HG02642 (cell line): ENCODE measurements around the gene OR52N1.

Experiments used
- ATAC-seq: cut with Tn5 transposase; IDR thresholded peaks from one replicate; pipeline ENCODE4 v1.9.1; 2021; ENCODE audit warnings: mild to moderate bottlenecking; ENCODE audit not compliant: unreplicated experiment, poor library complexity

OR52N1 gene

GRCh38 chr11:5791165-5791564 lies at the start of gene OR52N1:
Gene OR52N1, minus strand, starts transcription at chr11:5791265. Its CDS starts 2,449 bp downstream, at chr11:5788816.
- ATAC-seq: no peak

DNA sequence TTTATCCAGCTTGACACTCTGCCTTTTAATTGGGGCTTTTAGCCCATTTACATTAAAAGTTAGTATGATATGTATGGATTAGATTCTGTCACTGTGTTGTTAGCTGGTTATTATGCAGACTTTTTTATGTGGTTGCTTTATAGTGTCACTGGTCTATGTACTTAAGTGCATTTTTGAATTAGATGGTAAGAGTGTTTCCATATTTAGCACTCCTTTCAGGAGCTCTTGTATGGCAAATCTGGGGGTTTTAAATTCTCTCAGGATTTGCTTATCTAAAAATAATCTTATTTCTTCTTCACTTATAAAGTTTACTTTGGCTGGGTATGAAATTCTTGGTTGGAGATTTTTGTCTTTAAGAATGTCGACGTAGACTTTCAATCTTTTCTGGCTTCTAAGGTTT lies 46.6 kb upstream of the OR52N1 start:
- no peak for ATAC-seq

DNA sequence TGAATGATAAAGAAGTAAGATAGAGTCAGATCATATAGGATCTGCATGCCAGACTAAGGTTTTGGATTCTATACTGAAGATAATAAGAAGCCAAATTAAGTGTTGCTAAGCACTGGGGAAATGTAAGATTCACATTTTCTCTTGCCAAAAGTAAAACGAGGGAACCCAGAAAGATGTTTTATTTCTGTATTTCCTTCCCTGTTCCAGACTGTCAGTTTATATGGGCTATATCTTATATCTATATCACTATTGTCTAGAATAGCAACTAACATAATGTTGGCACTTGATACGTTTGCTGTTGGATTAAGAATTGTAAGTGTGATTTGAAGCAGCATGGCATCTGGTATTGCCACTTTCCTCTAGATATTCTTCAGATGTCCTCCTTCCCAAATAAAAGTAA lies 42.4 kb upstream of the OR52N1 start:
- ATAC-seq: no peak

DNA sequence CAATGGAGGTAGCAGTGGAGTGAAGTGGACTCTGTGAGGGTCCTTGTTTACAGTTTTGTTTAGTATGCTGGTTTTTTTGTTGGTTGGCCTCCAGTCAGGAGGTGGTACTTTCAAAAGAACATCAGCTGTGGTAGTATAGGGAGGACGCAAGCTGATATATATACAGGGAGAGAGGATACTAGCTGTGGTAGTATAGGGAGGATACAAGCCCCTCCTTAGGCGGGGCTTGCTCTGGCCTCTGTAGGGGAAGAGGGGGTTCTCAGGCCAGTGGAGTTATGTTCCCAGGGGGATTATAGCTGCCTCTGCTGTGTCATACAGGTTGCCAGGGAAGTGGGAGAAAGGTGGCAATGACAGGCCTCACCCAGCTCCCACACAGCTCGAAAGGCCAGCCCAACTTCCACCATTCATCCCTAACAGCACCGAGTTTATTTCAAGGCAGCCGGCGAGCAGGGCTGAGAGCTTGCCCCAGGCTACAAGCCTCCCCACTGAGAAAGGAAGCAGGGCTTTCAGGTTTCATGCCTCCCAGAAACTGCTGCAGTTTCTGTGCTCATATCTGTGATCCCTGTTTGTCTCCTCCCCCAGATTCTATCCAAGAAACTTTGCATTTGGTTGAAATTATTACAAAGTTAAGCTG lies 40.2 kb upstream of the OR52N1 start:
- no peak for ATAC-seq

GRCh38 chr11:5818245-5818886 lies 27.3 kb upstream of the OR52N1 start:
- ATAC-seq: no peak

- no peak for ATAC-seq
These were observed 24.5 kb upstream of the OR52N1 start for GRCh38 chr11:5815534-5815933.

- no peak for ATAC-seq
These were observed 19.1 kb upstream of the OR52N1 start for GRCh38 chr11:5809905-5810795.

GRCh38 chr11:5809122-5809519 lies 18.1 kb upstream of the OR52N1 start:
- peak; percentile 25 for ATAC-seq

- ATAC-seq: peak; percentile 95
These were observed 17.5 kb upstream of the OR52N1 start, which contains the start of gene OR52N2 for GRCh38 chr11:5808500-5809121. Gene OR52N2, plus strand, starts transcription at chr11:5808924. Its CDS starts 11,412 bp downstream, at chr11:5820336.

DNA sequence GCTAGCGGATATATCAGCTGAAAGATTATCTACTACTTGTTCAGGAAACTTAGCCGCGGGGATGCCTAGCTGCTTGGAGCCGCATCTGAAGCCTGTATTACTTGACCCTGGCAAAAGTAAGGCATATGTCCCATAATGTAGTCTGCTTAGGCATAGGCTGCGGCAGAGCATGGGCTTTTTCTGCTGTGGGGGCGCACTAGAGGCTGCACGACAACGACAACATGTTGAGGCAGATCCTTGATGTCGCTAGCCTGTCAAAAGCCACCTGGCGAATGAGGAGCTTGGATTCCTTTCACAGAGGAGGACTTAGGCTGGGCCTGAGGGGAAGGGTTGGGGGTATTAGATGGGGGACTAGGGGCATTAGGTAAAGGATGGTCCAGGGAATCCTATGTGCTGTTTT lies 16.5 kb upstream of the OR52N1 start:
- ATAC-seq: no peak

- ATAC-seq: no peak
These were observed 12.9 kb upstream of the OR52N1 start for GRCh38 chr11:5803982-5804381.

DNA sequence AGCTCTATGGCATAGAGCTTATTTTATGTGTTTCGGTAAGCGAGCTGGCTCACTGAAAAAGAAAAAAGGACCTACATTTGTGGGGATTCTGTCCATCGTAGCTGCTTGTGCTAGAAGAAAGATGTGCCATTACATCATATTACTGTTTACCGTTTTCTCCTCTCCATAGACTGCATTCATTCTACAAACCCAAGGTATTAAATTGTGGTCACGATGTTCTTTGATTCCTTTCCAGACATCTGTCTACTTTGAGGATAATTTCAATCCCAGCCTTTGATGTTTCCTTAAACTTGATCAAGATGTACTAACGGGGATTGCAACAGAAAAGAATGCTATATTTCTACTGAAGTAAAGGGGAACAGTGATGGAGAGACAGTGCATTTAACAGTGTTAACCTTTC lies 5.5 kb upstream of the OR52N1 start:
- no peak for ATAC-seq

- ATAC-seq: no peak
These were observed 7.8 kb downstream of the OR52N1 start, which contains the start of gene OR52N5 for GRCh38 chr11:5783255-5783654. Gene OR52N5, minus strand, starts transcription at chr11:5783355. Its CDS starts 4,721 bp downstream, at chr11:5778634.

GRCh38 chr11:5767056-5767455 lies 24.0 kb downstream of the OR52N1 start:
- no peak for ATAC-seq

GRCh38 chr11:5753943-5754342 lies 37.1 kb downstream of the OR52N1 start, which contains the start of gene OR52N4:
Gene OR52N4, plus strand, starts transcription at chr11:5754243. Its CDS starts 498 bp downstream, at chr11:5754741.
- no peak for ATAC-seq

- ATAC-seq: no peak
These were observed 41.2 kb downstream of the OR52N1 start for GRCh38 chr11:5749836-5750235.

DNA sequence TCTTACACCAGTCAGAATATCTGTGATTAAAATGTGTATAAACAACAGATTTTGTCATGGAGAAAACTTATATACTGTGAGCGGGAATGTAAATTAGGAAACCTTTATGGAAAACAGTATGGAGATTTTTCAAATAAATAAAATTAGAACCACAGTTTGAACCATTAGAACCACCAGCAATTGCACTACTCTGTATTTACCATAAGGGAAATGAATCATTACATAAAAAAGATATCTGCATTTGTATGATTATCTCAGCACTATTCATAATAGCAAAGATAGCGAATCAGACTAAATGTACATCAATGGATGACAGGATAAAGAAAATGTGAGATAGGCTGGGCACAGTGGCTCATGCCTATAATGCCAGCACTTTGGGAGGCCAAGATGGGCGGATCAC lies 44.5 kb downstream of the OR52N1 start:
- ATAC-seq: no peak

GRCh38 chr11:5738431-5738830 lies 52.6 kb downstream of the OR52N1 start:
- ATAC-seq: no peak

DNA sequence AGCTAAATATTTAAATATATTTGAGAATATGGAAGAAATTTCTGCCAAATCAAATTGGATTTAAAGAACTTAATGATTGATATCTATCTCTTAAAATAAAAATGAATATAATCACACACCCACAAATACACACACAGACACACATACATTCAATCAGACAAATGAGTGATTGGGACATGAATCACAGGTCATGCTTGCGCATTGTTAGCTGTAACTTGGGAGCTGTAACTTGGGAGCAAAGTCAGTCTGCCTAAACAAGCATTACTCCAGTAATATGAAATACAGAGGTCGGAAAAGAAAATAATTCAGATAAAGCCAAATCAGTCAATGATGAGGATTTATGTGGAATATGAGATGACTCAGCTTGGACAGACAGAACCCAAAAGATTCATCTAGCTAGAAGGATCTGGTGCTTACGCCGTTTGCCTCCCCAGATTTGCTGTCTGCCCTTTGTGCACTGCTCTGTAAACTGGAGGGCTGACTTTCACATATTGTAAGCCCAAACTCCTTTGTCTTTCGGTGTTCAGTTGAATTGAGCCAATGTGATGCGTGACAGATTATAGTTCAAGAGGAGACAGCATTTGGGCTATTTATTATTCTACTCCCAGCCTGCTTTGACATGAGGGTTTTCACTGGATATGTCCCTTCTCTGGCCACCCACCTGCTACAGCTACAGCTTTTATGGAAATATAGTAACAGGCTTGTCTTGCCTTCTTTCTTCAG lies 53.2 kb downstream of the OR52N1 start:
- ATAC-seq: no peak

DNA sequence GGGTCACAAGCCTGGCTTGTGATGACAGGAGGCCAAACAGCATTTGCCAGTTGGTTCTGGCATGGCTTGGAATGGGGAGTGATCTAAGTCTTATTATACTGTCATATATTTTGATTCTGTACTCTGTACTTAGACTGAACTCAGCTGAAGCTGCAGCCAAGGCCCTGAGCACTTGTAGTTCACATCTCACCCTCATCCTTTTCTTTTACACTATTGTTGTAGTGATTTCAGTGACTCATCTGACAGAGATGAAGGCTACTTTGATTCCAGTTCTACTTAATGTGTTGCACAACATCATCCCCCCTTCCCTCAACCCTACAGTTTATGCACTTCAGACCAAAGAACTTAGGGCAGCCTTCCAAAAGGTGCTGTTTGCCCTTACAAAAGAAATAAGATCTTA lies 54.0 kb downstream of the OR52N1 start:
- ATAC-seq: no peak
